SIG-M5 (cell line): Measurements from ENCODE around the gene NPL.

Experiments used
- DNase-seq: peaks from one replicate; lab custom pipeline; 2025; lab: John Stamatoyannopoulos, UW

NPL gene

GRCh38 chr1:182816863-182817262 is 27.3 kb downstream of the NPL start:
- no peak for DNase-seq

- DNase-seq: no peak
These were observed 28.2 kb downstream of the NPL start for GRCh38 chr1:182817802-182818201.

- no peak for DNase-seq
These were observed 33.6 kb downstream of the NPL start for GRCh38 chr1:182823220-182823619.

- DNase-seq: no peak
These were observed 37.3 kb downstream of the NPL start for GRCh38 chr1:182826892-182827291.

GRCh38 chr1:182829285-182829932 is 39.8 kb downstream of the NPL start:
- no peak for DNase-seq

GRCh38 chr1:182833271-182833670 is 43.7 kb downstream of the NPL start:
- no peak for DNase-seq

- no peak for DNase-seq
These were observed 44.8 kb downstream of the NPL start for GRCh38 chr1:182834326-182834725.

GRCh38 chr1:182835806-182836205 is 46.2 kb downstream of the NPL start:
- DNase-seq: no peak

GRCh38 chr1:182839209-182840066 is 49.9 kb downstream of the NPL start, which contains the start of gene DHX9:
Gene DHX9, plus strand, starts transcription at chr1:182839347. Its CDS starts 3,220 bp downstream, at chr1:182842567.
- DNase-seq: peak; percentile 65

- DNase-seq: no peak
These were observed 51.9 kb downstream of the NPL start for GRCh38 chr1:182841368-182841988.

GRCh38 chr1:182842265-182842664 is 52.7 kb downstream of the NPL start:
- DNase-seq: no peak

GRCh38 chr1:182845379-182845778 is 55.8 kb downstream of the NPL start:
- DNase-seq: no peak

GRCh38 chr1:182845894-182846293 is 56.3 kb downstream of the NPL start:
- no peak for DNase-seq

- no peak for DNase-seq
These were observed 57.5 kb downstream of the NPL start for GRCh38 chr1:182847105-182847504.

GRCh38 chr1:182848736-182849135 is 59.2 kb downstream of the NPL start:
- no peak for DNase-seq

- no peak for DNase-seq
These were observed 60.7 kb downstream of the NPL start for GRCh38 chr1:182850319-182850718.

GRCh38 chr1:182851825-182852224 is 62.3 kb downstream of the NPL start:
- no peak for DNase-seq

GRCh38 chr1:182855911-182856310 is 66.3 kb downstream of the NPL start:
- no peak for DNase-seq

- DNase-seq: no peak
These were observed 67.6 kb downstream of the NPL start for GRCh38 chr1:182857212-182857611.

GRCh38 chr1:182860658-182861057 is 71.1 kb downstream of the NPL start:
- DNase-seq: no peak

GRCh38 chr1:182861994-182862393 is 72.4 kb downstream of the NPL start:
- no peak for DNase-seq

- no peak for DNase-seq
These were observed 73.3 kb downstream of the NPL start for GRCh38 chr1:182862827-182863226.

- no peak for DNase-seq
These were observed 74.4 kb downstream of the NPL start for GRCh38 chr1:182863940-182864339.
